ENCODE results near the gene CRLF1. TPM values are rescaled to one million over a fixed set of nuclear protein-coding genes. Genes with fewer than 3 reads are reported as not detected.

The CRLF1 gene
- total RNA-seq, 1 experiment from 2014 or later = not detected

DNA sequence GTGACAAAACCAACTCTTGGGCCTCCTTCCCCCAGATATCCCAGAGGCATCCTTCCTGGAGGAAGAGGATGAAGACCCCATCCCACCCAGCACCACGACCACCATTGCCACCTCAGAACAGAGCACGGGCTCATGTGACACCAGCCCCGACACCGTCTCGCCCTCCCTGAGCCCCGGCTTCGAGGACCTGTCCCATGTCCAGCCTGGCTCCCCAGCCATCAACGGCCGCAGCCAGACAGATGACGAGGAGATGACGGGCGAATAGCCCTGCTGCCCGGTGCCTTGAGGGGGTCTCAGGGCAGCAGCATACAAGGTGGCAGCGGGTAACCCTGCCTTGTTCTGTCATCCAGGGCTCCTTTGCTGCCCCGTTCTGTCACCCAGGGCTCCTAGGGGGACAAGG is 38.2 kb downstream of the CRLF1 start:
- H3K4me1 ChIP-seq (ENCODE audit: low read length) = peaks cover 17% of the 10 kb centered on the region
- no peaks in the 10 kb centered on the region for H3K9me3 ChIP-seq (ENCODE audit: low read length)
- H3K27me3 ChIP-seq (ENCODE audit: low read length) = no peaks in the 10 kb centered on the region
- peaks cover 16% of the 10 kb centered on the region for H3K79me2 ChIP-seq (ENCODE audit: low read length)
- peaks cover 16% of the 10 kb centered on the region for H4K20me1 ChIP-seq (ENCODE audit: insufficient read depth, low read depth, low read length)
- no peak for DNase-seq
- no peak overlapping the region for H3K4me3 ChIP-seq (ENCODE audit: low read length)
- H3K9ac ChIP-seq (ENCODE audit: low read length) = no peak overlapping the region
- no peak overlapping the region for H3K27ac ChIP-seq (ENCODE audit: low read length)
- H3K36me3 ChIP-seq (ENCODE audit: insufficient read depth, low read length) = peaks cover 27% of the 10 kb centered on the region
- H3K4me2 ChIP-seq (ENCODE audit: low read depth, low read length, poor library complexity, severe bottlenecking) = no peak overlapping the region
- H3K9me2 ChIP-seq (replicated peaks; ENCODE audit: insufficient read depth, low read length) = no peaks in the 10 kb centered on the region
- H2AFZ ChIP-seq (ENCODE audit: low read length) = no peak overlapping the region

DNA sequence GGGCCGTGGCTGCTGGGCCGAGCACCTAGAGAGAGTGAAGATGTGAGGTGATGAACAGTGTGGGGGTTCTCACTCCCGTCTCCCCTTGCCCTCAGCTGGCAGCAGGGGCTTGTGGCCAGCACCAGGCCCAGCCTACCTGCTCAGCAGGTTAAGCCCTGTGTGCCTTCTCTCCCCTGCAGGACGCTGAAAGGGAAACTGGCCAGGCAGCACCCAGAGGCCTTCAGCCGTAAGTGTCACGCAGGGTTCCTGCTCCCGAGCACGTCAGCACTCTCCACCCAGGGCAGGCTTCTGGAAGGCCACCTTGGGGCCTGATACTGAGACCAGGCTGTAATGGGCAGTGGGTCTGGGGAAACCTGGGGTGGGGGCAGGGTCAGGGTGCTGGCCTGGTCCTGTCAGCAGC is 39.6 kb downstream of the CRLF1 start:
- H3K9me2 ChIP-seq (replicated peaks; ENCODE audit: insufficient read depth, low read length) = no peaks in the 10 kb centered on the region
- no peak overlapping the region for H3K4me2 ChIP-seq (ENCODE audit: low read depth, low read length, poor library complexity, severe bottlenecking)
- H3K27ac ChIP-seq (ENCODE audit: low read length) = no peak overlapping the region
- no peaks in the 10 kb centered on the region for H3K9me3 ChIP-seq (ENCODE audit: low read length)
- no peak overlapping the region for H2AFZ ChIP-seq (ENCODE audit: low read length)
- H3K36me3 ChIP-seq (ENCODE audit: insufficient read depth, low read length) = peaks cover 19% of the 10 kb centered on the region
- peaks cover 6% of the 10 kb centered on the region for H3K4me1 ChIP-seq (ENCODE audit: low read length)
- H3K4me3 ChIP-seq (ENCODE audit: low read length) = no peak overlapping the region
- no peaks in the 10 kb centered on the region for H3K27me3 ChIP-seq (ENCODE audit: low read length)
- peaks cover 2% of the 10 kb centered on the region; the same call in 1 of the 2 replicates for H4K20me1 ChIP-seq (ENCODE audit: insufficient read depth, low read depth, low read length)
- no peak overlapping the region for H3K9ac ChIP-seq (ENCODE audit: low read length)
- DNase-seq = no peak
- peaks cover 2% of the 10 kb centered on the region for H3K79me2 ChIP-seq (ENCODE audit: low read length)

DNA sequence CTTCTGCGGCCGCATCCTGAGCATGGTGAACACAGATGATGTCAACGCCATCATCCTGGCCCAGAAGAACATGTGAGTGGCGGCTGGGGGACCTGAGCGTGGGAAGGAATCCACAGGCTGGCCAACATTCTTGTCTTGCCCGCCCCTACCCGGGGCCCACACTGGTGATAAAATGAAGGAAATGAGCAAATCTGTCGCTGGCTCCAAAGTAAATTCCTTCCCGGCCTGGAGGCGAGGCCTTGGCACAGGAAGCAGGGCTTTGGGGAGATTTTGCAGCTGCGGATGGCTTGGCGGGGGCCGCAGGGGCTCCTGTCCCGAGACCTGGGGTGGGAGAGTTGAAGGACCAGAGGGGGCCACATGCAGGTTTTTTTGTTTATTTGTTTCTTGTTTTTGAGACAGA is 44.5 kb downstream of the CRLF1 start:
- DNase-seq = peak; percentile 26
- H3K27me3 ChIP-seq (ENCODE audit: low read length) = no peaks in the 10 kb centered on the region

DNA sequence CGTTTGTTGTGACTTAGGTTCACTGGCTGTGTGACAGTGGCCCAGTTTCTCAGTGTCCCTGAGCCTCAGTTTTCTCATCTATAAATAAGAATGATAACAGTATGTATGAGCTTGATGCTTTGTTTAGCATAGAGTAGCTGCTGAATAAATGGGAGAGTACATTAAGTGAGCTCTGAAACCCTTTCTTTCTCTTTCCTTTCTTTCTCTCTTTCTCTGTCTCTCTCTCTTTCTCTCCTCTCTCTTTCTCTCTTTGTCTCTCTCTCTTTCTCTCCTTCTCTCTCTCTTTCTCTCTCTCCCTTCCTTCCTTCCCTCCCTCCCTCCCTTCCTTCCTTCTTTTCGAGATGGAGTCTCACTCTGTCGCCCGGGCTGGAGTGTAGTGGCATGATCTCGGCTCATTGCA is 46.9 kb downstream of the CRLF1 start:
- no peaks in the 10 kb centered on the region for H3K9me3 ChIP-seq (ENCODE audit: low read length)
- H3K9me2 ChIP-seq (replicated peaks; ENCODE audit: insufficient read depth, low read length) = no peaks in the 10 kb centered on the region
- peak overlapping the region; percentile 93; the same call in 1 of the 2 replicates for H3K9ac ChIP-seq (ENCODE audit: low read length)
- peaks cover 18% of the 10 kb centered on the region for H3K4me1 ChIP-seq (ENCODE audit: low read length)
- no peak overlapping the region for H3K27ac ChIP-seq (ENCODE audit: low read length)
- peak; percentile 36 for DNase-seq
- no peaks in the 10 kb centered on the region for H3K36me3 ChIP-seq (ENCODE audit: insufficient read depth, low read length)
- H3K4me2 ChIP-seq (ENCODE audit: low read depth, low read length, poor library complexity, severe bottlenecking) = peak overlapping the region; percentile 99
- peaks cover 33% of the 10 kb centered on the region for H3K79me2 ChIP-seq (ENCODE audit: low read length)
- H3K27me3 ChIP-seq (ENCODE audit: low read length) = no peaks in the 10 kb centered on the region
- H4K20me1 ChIP-seq (ENCODE audit: insufficient read depth, low read depth, low read length) = no peaks in the 10 kb centered on the region
- peak overlapping the region; percentile 95; the same call in 1 of the 2 replicates for H3K4me3 ChIP-seq (ENCODE audit: low read length)
- H2AFZ ChIP-seq (ENCODE audit: low read length) = no peak overlapping the region

More for the DNA sequence above, 44.5 kb downstream of the CRLF1 start:
- no peak overlapping the region for H2AFZ ChIP-seq (ENCODE audit: low read length)
- no peak overlapping the region for H3K4me2 ChIP-seq (ENCODE audit: low read depth, low read length, poor library complexity, severe bottlenecking)
- peaks cover 33% of the 10 kb centered on the region for H3K79me2 ChIP-seq (ENCODE audit: low read length)
- H3K9me3 ChIP-seq (ENCODE audit: low read length) = no peaks in the 10 kb centered on the region
- H3K36me3 ChIP-seq (ENCODE audit: insufficient read depth, low read length) = peaks cover 3% of the 10 kb centered on the region; the same call in 1 of the 2 replicates
- H3K4me3 ChIP-seq (ENCODE audit: low read length) = no peak overlapping the region
- no peaks in the 10 kb centered on the region for H3K9me2 ChIP-seq (replicated peaks; ENCODE audit: insufficient read depth, low read length)
- no peaks in the 10 kb centered on the region for H4K20me1 ChIP-seq (ENCODE audit: insufficient read depth, low read depth, low read length)
- H3K9ac ChIP-seq (ENCODE audit: low read length) = no peak overlapping the region
- H3K27ac ChIP-seq (ENCODE audit: low read length) = no peak overlapping the region
- H3K4me1 ChIP-seq (ENCODE audit: low read length) = peaks cover 16% of the 10 kb centered on the region

DNA sequence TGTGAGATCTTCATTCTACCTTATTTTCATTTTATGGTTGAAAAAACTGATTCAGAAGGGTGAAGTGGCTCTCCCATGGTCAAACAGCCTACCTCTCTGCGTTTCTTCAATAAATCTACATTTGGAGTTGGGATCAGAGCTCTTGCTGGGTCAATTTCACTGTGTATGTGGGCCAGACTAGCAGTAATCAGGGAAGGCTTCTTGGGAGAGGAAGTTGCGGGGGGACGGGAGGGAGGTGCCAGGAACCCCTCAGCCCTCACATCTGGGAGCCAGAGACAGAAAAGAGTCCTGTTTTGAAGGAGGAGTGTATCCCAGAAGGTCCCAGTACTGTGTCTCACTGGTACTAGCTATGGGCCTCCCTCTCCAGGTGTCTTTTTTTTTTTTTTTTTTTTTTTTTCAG is 48.0 kb downstream of the CRLF1 start:
- peak; percentile 51 for DNase-seq
- no peaks in the 10 kb centered on the region for H3K36me3 ChIP-seq (ENCODE audit: insufficient read depth, low read length)
- no peaks in the 10 kb centered on the region for H3K9me3 ChIP-seq (ENCODE audit: low read length)
- H3K27me3 ChIP-seq (ENCODE audit: low read length) = no peaks in the 10 kb centered on the region
- H2AFZ ChIP-seq (ENCODE audit: low read length) = no peak overlapping the region
- no peaks in the 10 kb centered on the region for H4K20me1 ChIP-seq (ENCODE audit: insufficient read depth, low read depth, low read length)
- peak overlapping the region; percentile 93 for H3K9ac ChIP-seq (ENCODE audit: low read length)
- peak overlapping the region; percentile 95 for H3K4me3 ChIP-seq (ENCODE audit: low read length)
- H3K9me2 ChIP-seq (replicated peaks; ENCODE audit: insufficient read depth, low read length) = no peaks in the 10 kb centered on the region
- H3K4me2 ChIP-seq (ENCODE audit: low read depth, low read length, poor library complexity, severe bottlenecking) = peak overlapping the region; percentile 99
- H3K79me2 ChIP-seq (ENCODE audit: low read length) = peaks cover 33% of the 10 kb centered on the region
- H3K27ac ChIP-seq (ENCODE audit: low read length) = peak overlapping the region; percentile 72
- peaks cover 18% of the 10 kb centered on the region for H3K4me1 ChIP-seq (ENCODE audit: low read length)

DNA sequence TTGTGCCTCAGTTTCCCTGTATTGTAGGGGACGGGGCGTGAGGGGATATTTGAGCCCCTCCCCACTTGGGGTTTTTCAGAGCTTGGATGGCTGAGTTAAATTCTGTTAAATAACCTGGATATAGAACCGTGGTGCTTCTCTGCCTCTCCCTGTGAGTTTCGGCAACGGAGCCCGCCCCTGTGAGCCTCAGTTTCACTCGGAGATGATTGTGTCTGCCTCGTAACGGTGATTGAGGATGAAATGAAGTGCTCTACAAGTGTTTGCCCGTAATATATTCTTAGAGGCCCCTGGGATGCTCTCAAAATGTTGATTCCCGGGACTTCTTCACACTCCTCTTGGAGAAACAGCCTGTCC is 48.4 kb downstream of the CRLF1 start:
- H3K4me2 ChIP-seq (ENCODE audit: low read depth, low read length, poor library complexity, severe bottlenecking) = peak overlapping the region; percentile 99
- DNase-seq = peak; percentile 56

DNA sequence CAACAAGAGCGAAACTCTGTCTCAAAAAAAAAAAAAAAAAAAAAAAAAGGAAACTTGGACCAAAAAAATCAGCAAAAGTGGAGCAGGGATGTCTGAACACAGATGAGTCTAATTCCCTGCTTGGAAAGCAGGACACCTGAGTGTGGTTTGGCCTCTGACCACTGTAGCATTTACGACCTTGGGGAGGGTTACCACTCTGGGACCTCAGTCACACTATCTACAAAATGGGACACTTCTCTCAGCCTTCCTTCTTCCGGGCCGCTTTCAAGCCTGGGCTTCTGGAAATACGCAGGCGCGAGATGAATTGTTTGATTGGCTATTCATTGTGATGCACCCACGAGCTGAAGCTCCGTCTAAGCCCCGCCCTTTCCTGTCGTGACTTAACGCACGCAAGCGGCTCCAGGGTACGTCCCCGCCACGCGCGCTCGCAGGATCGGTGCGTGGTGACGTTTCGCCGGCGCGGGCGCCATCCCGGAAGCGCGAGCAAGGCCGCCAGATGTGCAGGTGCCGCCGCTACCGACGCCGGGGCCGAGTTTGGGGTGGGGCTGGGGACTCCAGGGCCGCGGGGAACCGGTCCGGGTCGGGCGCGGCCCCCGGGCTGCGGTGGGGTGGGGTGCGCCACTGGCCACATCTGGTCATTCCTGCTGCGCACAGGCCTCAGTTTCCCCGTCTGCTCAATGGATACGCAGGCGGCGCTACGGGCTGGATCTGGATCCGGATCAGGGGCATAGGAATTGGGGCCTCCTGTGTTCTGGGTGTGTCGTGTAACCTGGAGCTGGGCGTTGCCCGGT is 49.0 kb downstream of the CRLF1 start, which contains the start of gene KXD1:
Gene KXD1 (plus strand): TSS at position 460 of the 791 bp plus-strand sequence. CDS start 4,187 bp downstream, outside the sequence.
- no peak within 1 kb of the TSS; the same call in 1 of the 2 replicates for H2AFZ ChIP-seq (ENCODE audit: low read length)

More for the DNA sequence above, 48.4 kb downstream of the CRLF1 start:
- no peaks in the 10 kb centered on the region for H4K20me1 ChIP-seq (ENCODE audit: insufficient read depth, low read depth, low read length)
- H3K9ac ChIP-seq (ENCODE audit: low read length) = peak overlapping the region; percentile 93
- H2AFZ ChIP-seq (ENCODE audit: low read length) = no peak overlapping the region; the same call in 1 of the 2 replicates
- H3K4me1 ChIP-seq (ENCODE audit: low read length) = peaks cover 18% of the 10 kb centered on the region
- no peaks in the 10 kb centered on the region for H3K36me3 ChIP-seq (ENCODE audit: insufficient read depth, low read length)
- H3K27me3 ChIP-seq (ENCODE audit: low read length) = no peaks in the 10 kb centered on the region
- peak overlapping the region; percentile 95 for H3K4me3 ChIP-seq (ENCODE audit: low read length)
- peak overlapping the region; percentile 72 for H3K27ac ChIP-seq (ENCODE audit: low read length)
- no peaks in the 10 kb centered on the region for H3K9me2 ChIP-seq (replicated peaks; ENCODE audit: insufficient read depth, low read length)
- no peaks in the 10 kb centered on the region for H3K9me3 ChIP-seq (ENCODE audit: low read length)
- H3K79me2 ChIP-seq (ENCODE audit: low read length) = peaks cover 33% of the 10 kb centered on the region

DNA sequence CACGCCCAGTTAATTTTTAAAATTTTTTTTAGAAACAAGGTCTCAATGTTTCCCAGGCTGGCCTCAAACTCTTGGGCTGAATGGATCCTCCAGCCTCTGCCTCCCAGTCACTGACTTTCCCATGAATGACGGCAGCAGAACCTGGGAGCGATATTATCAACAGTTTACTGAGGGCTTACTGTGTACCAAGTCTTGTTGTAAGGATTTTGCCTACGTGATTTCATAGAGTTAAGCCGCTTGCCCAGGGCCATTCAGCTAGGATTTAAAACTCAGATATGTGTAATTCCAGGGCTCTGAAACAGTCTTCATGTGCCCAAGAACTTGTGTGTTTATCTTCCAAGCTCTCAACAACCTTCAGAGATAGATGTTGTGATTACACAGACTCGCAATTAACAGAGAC is 55.0 kb downstream of the CRLF1 start:
- H3K27ac ChIP-seq (ENCODE audit: low read length) = no peak overlapping the region
- H2AFZ ChIP-seq (ENCODE audit: low read length) = no peak overlapping the region

More for the DNA sequence above, 49.0 kb downstream of the CRLF1 start, which contains the start of gene KXD1:
- Histone ChIP-seq H3K79me2 (ENCODE audit: low read length) (peaks cover 33% of the 10 kb centered on the region), H3K27ac (ENCODE audit: low read length) (peak within 1 kb of the TSS; percentile 72), H3K9ac (ENCODE audit: low read length) (peak within 1 kb of the TSS; percentile 93), H4K20me1 (ENCODE audit: insufficient read depth, low read depth, low read length) (no peaks in the 10 kb centered on the region), H3K9me3 (ENCODE audit: low read length) (no peaks in the 10 kb centered on the region), H3K9me2 (replicated peaks; ENCODE audit: insufficient read depth, low read length) (no peaks in the 10 kb centered on the region), H3K4me1 (ENCODE audit: low read length) (peaks cover 18% of the 10 kb centered on the region), H3K27me3 (ENCODE audit: low read length) (no peaks in the 10 kb centered on the region), H3K4me2 (ENCODE audit: low read depth, low read length, poor library complexity, severe bottlenecking) (peak within 1 kb of the TSS; percentile 99), H3K36me3 (ENCODE audit: insufficient read depth, low read length) (no peaks in the 10 kb centered on the region), H3K4me3 (ENCODE audit: low read length) (peak within 1 kb of the TSS; percentile 95)
- DNase-seq = peak; percentile 99

More for the DNA sequence above, 55.0 kb downstream of the CRLF1 start:
- H3K9me2 ChIP-seq (replicated peaks; ENCODE audit: insufficient read depth, low read length) = no peaks in the 10 kb centered on the region
- H3K9ac ChIP-seq (ENCODE audit: low read length) = no peak overlapping the region
- H4K20me1 ChIP-seq (ENCODE audit: insufficient read depth, low read depth, low read length) = no peaks in the 10 kb centered on the region
- H3K4me2 ChIP-seq (ENCODE audit: low read depth, low read length, poor library complexity, severe bottlenecking) = no peak overlapping the region
- H3K27me3 ChIP-seq (ENCODE audit: low read length) = no peaks in the 10 kb centered on the region
- H3K4me1 ChIP-seq (ENCODE audit: low read length) = no peaks in the 10 kb centered on the region
- H3K4me3 ChIP-seq (ENCODE audit: low read length) = no peak overlapping the region
- DNase-seq = no peak
- H3K36me3 ChIP-seq (ENCODE audit: insufficient read depth, low read length) = no peaks in the 10 kb centered on the region
- no peaks in the 10 kb centered on the region for H3K9me3 ChIP-seq (ENCODE audit: low read length)
- H3K79me2 ChIP-seq (ENCODE audit: low read length) = no peaks in the 10 kb centered on the region

Data from Karpas-422 (cell line).